ENCODE measurements around the gene USP32.

- no peak for TF ChIP-seq CTCF (IDR thresholded peaks at IDR 0.05)
- no peak for TF ChIP-seq EP300 (IDR thresholded peaks at IDR 0.05; ENCODE audit: low read depth)
- no peak for TF ChIP-seq POLR2AphosphoS5 (IDR thresholded peaks at IDR 0.05)
Observed at GRCh38 chr17:60395508-60396065, 3.7 kb upstream of the USP32 start.
